KG1 (cell line): ENCODE data around the gene BCL11B.
A peak's percentile ranks its signal among the peaks of the same experiment; 100 is the strongest.

ENCODE experiments used
- DNase-seq: peaks from one replicate; lab custom pipeline; 2025; lab: John Stamatoyannopoulos, UW

BCL11B gene

DNA sequence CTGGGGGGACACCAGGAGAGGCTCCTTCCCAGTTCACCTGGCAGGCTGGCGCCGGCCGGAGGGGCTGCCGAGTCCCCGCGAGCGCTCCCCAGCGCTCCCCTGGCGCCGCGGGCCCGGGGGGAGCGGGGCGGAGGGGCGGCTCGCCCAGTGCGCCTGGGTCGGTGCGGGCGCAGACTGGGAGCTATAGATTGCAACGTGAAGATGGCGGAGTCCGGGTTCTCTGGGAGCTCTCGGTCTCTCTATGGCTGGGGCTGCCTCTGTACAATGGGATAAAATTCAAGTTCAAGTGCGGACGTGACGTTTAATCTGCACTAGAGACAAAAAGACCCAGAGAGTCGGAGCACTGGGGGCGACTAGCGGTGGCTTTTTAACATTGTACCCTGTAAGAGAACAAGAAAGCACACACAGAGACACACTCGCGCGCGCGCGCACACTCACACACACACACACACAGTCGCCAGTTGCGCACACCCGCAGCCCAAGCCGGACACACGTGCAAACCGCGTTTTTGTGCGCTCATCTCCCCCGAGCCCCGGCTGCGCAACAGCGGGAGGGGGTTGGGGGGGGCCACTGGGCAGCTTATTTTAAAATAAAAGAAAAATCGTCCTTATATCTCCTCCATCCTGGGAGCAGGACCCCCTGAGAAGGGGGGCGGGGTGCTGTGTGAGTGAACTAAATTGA is at the start of gene BCL11B:
TSS of gene BCL11B (minus strand) at position 247 of the 681 bp plus-strand sequence. CDS start 979 bp downstream, outside the sequence.
- peak; percentile 52 for DNase-seq

DNA sequence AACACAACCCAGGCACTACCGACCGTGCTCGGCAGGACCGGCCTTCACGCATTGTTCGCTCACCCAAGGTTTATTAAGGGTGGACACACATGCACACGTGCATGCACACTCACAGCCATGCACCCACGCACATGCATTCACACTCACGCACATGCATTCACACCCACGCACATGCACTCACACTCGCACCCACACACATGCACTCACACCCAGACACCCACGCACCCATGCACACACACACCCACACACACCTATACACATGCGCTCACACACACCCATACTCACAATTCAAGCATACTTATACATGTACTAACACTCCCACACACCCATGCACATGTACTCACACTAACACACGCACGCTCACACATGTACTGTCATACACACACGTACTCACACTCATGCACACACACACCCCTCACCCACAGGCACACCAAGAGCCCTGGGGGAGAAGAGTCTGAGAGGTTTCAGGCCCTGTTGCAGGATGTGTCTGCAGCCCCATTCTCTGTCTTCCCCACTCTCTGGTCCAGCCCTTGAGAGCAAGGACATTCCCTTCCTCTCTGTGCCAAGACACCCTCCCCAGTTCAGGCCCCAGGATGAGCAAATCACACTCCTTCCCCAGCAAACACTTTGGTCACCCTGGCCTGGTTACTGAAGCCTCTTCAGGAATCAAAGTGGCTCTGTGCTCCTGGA is 49.4 kb upstream of the BCL11B start:
- no peak for DNase-seq

DNA sequence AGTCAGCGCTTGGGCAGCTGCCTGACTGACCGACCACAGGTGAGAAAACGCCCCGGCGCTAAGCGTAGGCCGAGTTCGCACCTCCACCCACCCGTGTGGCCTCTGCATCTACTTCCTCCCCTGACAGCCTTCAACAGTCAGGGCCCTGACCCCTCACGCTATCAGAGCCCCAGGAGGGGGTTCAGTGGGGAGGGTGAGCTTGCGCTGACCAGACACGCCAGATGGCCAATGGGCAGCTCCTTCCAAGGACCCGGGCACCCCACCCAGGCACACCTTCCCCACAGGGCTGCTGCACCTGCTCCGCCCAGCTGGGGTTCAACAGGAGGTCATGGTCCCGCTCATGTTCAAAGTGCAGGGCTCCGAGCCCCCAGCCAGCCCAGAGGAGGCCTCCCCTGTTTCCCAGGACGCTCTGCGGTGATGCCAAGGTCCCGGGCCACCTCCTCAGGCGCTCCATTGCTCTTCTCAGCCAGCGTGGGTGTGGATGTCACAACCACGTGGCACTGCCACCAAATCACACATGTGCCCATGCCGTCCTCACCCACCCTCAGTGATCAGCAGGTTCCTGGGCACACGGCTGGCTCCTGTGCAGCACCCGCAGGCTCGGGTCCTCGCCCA is 48.7 kb upstream of the BCL11B start:
- DNase-seq, result no peak

DNA sequence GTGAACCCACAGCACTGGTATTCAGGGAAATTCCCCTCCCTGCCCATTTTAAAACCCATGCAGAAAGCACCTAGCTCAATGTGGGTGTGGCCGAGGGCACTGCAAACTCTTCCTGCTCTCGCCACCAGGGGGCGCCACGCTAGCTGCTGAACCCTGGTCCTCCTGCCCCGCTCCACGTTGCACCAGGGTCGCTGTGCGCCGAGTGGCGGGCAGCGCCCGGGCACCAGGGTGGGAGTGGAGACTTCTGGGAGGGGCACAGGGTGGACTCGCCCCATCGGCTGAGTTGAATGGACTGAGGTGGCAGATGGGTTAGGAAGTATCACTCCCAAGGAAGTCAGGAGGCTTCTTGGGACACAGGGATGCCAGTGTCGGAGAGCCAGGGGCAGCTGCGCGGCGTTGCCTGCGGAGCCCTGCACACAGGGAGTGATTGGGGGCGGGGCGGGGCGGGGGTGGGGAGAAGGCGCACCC is 48.1 kb upstream of the BCL11B start:
- peak; percentile 5 for DNase-seq

DNA sequence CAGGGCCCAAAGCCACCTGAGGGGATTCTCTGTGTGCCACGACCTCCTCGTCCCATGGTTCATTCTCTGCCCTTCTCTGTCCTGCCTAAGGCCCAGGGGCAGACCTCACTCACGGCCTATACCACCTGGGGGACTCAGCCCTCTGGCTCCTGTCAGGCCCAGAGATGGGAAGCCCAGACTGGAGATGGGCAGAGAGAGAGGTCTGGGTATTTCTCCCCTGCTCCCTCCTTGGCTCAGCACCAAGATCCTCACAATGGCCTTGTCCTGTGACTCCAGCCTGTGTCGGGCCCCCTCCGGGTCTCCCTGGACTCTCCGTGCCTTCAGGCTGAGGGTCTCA is 46.9 kb upstream of the BCL11B start:
- no peak for DNase-seq

DNA sequence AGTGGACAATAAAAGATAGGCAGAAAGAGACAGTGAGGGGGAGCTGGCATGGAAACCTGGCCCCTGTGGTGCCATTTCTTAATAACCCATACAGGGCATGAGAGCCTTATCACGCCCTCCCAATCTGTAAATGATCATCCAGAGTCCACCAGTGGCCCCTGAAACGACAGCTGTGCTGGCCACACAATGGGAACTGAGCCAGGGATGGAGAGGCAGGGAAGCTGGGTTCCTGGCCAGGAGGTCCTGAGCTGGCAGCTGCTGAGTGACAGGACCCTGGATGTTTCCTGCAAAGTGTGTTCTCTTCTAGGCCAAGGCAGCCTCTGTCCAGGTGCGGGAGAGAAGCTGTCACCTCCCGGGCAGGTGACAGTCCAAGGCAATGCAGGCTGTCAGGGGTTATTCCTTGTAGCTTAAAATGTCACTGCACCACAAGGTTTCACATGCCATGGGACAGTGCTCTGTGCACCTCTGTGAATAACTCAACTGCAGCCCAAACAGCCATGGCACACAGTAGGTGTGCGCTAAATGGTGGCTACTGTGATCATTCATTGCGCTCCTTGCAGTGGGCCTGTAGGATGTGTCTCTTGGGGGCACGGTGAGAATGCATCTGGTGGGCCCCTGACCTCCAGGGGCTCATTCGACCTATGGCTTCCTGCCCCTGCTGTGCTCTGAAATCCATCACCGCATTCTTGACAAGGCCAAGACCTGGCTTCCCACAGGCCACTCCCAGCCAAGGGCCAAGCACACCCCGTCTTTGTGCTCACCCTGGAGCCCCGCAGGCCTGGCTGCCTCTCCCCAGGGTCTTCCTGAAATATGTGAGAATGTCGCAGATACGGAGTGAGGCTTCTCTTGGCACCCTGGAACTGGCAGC is 46.3 kb upstream of the BCL11B start:
- DNase-seq, result no peak

DNA sequence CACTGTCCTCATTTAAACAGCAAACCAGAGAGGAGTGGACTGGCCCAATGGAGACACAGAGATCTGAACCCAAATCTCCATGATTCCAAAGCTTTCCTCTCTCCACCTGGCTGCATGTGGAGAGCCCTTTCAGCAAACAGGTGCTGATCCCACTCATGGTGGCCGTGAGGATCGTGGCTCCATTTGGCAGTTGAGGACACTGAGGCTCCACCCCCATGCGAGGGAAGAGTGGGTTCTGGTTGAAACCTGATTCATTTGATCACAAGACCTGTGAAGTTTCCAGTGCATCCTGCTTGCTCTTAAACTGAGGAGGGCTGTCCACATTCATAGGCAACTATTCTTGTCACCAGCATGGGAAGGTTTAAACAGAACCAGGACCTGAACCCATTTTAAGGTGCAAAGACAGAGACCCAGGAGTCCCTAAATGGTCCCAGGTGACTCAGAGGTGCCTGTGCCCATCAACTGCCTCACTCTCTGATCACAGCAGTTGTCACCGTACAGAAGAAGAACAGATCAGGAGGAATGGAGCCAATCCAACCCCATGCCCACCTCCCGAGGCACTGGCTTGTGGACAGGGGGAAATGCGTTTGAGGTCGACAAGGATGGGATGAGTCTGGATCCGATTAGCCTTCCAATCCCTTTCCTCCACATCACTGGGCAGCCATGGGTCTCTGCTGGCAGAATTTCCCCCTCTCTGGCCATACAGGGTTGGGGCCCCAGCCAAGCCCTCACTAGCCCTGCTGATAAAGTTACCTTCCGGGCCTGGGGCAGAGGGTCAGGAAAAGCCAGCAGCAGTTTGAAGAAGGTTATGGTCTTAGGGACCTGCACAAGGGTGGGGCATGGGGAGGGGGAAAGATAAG is 45.5 kb upstream of the BCL11B start:
- DNase-seq, result no peak

DNA sequence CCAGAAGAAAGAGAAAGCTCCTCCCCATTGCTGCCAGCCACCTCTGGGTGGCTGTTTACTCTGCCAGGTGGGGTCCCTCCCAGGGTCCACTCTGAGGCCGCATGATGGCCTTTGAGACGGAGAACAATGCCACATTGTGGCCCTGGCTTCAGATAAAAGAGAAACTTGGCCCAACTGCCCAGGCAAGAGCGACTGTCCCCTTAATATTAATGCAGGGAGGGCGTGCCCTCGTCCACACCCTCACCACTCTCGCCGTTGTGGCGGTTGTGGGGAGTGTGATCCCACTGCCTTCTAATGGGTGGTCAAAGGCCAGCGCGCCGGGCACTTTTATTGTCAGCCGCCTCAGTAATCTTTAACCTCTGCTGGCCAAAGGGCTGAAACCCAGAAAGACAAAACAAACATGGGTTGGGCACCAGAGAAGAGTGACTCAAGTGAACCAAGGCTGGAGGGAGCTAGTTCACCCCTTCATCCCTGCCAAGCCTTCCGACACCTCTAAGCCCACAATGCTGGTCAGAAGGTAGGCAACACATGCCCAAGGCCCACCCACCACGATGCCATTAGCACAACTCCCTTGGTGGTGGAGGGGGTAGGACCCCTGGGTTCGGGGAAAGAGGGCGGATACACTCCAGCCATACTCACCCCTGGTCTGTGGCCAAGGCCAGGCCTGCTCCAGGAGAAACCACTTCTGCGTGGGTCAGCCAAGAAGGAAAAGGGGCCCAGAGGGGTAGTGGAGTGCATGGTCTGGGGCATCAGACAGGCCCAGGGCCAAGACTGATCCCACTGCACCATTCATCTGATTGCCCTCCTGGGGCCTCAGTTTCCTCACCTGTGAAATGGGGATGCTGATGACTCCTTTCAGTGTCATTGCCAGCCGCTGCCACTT is 44.5 kb upstream of the BCL11B start:
- DNase-seq, result no peak

DNA sequence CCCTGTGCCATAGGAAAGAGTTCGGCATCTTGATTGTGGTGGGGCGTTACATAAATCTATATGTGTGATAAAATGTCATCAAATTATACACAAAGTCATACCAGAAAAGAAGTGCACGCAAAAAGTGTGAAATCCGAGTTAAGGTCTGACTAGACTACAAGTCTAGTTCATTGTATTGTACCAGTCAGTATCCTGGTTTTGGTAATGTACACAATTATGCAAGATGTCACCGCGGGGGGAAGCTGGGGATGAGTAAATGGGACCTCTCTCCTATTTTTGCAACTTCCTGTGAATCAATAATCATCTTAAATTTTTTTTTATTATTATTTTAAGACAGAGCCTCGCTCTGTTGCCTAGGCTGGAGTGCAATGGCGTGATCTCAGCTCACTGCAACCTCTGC is 43.2 kb upstream of the BCL11B start:
- DNase-seq, result no peak

DNA sequence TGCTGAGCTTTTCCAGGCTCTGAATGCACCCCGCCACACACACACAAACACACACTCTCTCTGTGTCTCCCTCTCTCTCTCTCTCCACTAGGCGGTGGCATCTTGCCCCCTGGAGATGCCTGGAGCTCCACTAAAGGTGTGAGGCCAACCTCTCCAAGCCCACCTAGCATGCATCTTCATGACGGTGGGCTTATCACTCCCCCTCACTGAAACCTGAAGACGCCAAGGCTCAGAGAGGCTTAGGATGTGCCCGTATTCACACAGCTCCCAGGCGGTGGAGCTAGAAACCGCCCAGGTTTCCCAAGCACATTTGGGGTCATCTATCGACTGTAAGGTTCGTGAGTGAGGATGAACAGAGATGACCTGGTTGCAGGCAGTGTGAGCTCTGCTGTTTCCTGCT is 42.6 kb upstream of the BCL11B start:
- DNase-seq, result no peak

DNA sequence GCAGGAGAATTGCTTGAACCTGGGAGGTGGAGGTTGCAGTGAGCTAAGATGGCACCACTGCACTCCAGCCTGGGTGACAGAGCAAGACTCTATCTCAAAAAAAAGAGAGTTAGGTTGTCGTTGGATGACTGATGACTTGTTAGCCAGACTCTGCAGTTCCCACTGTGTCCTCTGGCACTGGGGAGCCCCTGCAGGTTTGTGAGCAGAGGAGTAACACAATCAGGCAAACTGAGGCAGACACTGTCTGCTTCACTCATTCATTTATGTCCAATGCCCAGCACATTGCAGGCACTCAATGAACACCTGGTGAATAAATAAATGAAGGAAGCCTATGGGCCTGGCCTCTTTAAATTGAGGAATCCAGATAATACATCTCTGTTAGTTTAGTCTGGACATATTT is 41.2 kb upstream of the BCL11B start:
- DNase-seq, result no peak

DNA sequence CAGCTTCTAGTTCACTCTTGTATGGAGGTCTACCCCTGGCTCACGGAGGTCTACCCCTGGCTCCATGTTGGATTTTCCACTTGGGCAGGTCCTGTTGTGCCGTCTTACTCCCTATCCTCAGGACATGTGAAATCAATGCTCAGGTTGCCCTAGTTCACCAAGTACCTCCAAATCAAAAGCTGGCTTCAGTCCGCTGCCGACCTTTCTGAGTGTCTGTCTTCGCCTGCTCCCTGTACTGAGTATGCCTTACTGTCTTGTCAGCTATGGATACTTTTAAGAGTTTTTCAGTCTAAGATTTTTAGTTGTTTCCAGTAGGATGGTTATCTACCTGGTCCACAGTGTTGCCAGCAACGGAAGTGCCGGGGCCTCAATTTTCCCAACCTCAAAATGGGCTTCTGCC is 40.1 kb upstream of the BCL11B start:
- no peak for DNase-seq

DNA sequence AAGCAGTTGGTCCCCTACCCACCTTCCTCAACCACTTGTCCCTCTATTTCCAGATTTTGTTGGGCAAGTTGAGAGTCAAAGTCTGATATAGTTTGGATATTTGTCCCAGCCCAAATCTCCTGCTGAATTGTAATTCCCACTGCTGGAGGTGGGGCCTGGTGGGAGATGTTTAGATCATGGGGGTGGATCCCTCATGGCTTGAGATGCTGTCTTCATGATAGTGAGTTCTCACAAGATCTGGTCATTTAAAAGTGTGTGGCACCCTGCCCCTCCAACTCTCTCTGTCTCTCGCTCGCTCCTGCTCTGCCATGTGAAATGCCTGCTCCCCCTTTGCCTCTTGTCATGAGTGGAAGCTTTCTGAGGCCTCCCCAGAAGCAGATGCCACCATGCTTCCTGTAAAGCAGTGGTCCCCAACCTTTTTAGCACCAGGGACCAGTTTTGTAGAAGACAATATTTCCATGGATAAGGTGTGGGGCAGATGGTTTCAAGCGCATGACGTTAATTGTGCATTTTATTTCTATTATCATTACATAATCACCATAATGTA is 37.3 kb upstream of the BCL11B start:
- no peak for DNase-seq

DNA sequence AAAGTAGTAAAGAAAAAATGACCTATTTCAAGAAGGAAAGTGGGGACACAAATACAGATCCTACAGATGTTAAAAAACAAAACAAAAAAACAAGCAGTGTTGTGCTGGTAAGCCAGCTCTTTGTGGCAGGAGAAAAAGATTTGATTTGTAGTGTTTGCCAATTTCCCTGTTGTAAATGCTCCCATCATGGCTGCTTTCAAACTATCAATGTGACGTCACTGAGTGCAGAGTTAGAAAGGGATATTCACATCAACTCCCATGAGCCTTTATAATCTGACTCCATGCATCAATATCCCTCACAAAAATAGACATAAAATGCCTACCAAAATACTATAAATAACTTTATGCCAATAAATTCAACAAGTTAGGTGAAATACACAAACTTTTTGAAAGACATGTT is 32.2 kb upstream of the BCL11B start:
- no peak for DNase-seq

DNA sequence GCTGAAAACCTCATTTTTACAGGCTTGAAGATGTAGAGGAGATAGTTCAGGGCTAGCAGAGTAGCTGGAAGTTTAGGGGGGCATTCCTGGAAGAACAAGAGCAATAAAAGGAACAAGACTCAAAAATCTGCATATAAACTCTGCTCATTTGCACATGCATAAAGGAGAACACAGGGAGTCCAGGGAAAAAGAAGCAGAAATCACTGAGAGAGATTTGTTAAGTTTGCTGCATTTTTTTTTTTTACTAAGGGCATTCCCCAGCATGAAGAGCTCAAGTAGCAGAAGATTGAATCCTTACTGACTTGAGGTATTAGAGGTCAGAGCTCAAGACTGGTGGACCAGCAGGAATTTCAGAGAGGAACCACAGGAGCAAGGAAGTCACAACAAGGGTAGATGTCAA is 28.2 kb upstream of the BCL11B start:
- no peak for DNase-seq

DNA sequence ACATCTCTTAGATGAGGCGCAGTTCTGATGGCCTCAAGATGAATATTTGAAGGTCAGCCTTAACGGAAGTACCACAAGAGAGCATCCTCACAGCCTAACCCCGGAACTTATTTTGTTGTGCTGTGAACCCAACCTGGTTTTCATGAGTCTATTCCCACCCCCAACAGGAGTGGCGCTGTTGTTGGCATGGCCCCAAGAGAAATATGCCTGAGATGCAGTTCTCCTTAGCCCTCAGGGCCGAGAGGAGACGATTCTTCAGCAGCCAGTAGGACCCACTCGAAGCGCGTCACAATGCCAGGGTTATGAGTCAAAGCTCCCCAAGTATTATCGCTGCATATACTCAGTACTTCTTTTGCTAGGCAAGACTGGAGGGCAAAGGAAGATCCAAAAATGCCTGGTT is 24.5 kb upstream of the BCL11B start:
- no peak for DNase-seq

DNA sequence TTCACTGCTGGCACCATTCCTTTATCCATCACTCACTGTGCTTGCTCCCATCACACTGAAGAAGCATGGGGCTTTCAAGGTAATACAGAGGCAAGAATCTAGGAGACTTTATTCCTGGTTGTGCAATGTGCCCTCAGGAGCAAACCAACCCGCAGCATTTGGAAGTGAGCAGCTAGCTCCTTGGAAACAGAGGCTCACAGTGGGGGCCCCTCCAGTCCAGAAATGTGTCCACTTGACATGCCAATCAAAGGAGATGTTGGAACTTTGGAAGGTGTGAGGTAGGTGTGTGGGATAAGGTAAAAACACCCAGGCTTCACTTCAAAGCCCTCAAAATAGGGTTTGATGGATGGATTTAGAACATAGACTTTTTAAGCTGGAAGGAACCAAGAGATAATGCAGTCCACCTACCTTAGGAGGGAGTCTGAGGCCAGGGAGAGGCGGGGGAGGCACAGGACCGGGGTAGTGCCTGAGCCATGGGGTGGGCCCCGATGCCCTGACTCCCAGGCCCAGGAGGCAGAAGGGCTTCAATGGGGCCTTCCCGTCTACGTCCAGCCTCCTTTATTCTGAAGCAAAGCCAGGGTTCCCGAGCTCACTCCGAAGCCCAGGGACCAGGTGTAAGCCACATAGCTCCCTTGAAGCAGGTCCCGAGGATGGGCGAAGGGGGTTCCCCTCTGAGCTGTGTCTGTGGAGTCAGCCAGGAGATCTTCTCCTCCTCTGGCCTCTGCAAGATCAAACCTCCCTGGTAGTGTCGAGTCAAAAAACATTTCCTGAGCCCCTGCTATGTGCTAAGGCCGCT is 17.6 kb upstream of the BCL11B start:
- no peak for DNase-seq

DNA sequence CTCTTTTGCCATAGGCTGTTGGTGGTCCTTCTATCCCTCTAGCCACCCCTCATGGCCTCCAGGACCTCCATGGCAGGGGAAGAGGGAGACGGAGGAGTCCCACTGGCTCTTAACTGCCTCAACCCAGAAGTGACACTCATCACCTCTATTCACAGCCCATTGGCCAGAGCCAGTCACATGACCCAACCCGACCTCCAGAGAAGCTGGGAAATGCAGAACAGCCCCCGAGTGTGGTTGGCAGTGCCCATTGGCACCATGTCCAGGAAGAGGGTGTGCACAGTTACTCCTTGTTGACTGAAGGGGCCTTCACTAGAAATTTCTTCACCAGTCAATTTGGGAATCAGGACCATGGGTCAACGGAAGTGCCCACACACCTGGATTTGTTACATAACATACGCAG is 17.0 kb upstream of the BCL11B start:
- DNase-seq, result no peak

DNA sequence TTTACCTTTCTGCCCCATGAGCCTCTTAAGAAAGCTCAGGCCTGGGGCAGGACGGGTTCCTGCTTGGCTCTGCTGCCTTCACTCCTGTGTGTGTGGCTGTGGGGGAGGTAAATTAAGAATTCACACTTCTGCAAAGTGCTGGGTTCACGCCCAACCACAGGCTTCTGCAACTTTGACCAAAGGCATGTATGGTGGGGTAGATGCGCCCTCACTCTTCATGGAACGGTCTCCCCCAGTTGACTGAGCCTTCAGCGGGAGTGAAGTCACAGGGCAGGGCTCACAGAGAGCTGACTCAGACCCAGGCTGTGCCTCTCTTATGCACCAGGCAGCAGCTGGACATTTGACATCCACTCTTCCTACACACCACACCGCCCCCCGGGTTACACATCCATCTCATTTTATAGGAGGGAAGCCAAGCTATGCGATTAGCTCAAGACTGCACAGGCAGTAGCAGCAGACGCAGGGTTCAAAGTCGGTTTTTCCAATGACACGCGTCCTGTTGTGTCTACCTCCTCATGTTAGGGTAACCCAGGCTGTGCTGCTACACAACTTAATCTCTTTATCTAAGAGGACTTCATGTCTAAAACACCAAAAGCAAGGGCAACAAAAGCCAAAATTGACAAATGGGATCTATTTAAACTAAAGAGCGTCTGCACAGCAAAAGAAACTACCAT is 15.4 kb upstream of the BCL11B start:
- no peak for DNase-seq
